Effector CD4-positive, alpha-beta T cell (primary cell): Measurements from ENCODE around the gene FSIP1.

Source experiments
- DNase-seq: peaks from one replicate; pipeline ENCODE4 v3.0.0-alpha.2; 2020

The FSIP1 gene

GRCh38 chr15:39680868-39681267 lies 101.8 kb downstream of the FSIP1 start:
- no peak for DNase-seq

GRCh38 chr15:39672666-39673065 lies 110.0 kb downstream of the FSIP1 start:
- DNase-seq, result no peak

- no peak for DNase-seq
These were observed 110.5 kb downstream of the FSIP1 start for GRCh38 chr15:39672184-39672583.

- DNase-seq, result no peak
These were observed 112.0 kb downstream of the FSIP1 start for GRCh38 chr15:39670687-39671086.

- DNase-seq, result no peak
These were observed 113.0 kb downstream of the FSIP1 start for GRCh38 chr15:39669661-39670060.

- no peak for DNase-seq
These were observed 113.4 kb downstream of the FSIP1 start for GRCh38 chr15:39669241-39669640.

GRCh38 chr15:39668457-39668856 lies 114.2 kb downstream of the FSIP1 start:
- no peak for DNase-seq

GRCh38 chr15:39667382-39668127 lies 115.1 kb downstream of the FSIP1 start:
- no peak for DNase-seq

- no peak for DNase-seq
These were observed 116.0 kb downstream of the FSIP1 start for GRCh38 chr15:39666677-39667076.

- DNase-seq, result no peak
These were observed 116.9 kb downstream of the FSIP1 start for GRCh38 chr15:39665629-39666250.

- DNase-seq, result no peak
These were observed 118.9 kb downstream of the FSIP1 start for GRCh38 chr15:39663704-39664250.

- DNase-seq, result no peak
These were observed 120.9 kb downstream of the FSIP1 start for GRCh38 chr15:39661776-39662175.

GRCh38 chr15:39658740-39659139 lies 123.9 kb downstream of the FSIP1 start:
- no peak for DNase-seq

- DNase-seq, result no peak
These were observed 125.0 kb downstream of the FSIP1 start for GRCh38 chr15:39657668-39658067.

- no peak for DNase-seq
These were observed 125.5 kb downstream of the FSIP1 start for GRCh38 chr15:39657181-39657580.

GRCh38 chr15:39654304-39654703 lies 128.3 kb downstream of the FSIP1 start:
- DNase-seq, result no peak

- DNase-seq, result no peak
These were observed 130.8 kb downstream of the FSIP1 start for GRCh38 chr15:39651881-39652280.

GRCh38 chr15:39651295-39651694 lies 131.3 kb downstream of the FSIP1 start:
- no peak for DNase-seq

- no peak for DNase-seq
These were observed 132.9 kb downstream of the FSIP1 start for GRCh38 chr15:39649757-39650156.

- DNase-seq, result no peak
These were observed 136.2 kb downstream of the FSIP1 start for GRCh38 chr15:39646425-39646824.

GRCh38 chr15:39645976-39646257 lies 136.7 kb downstream of the FSIP1 start:
- no peak for DNase-seq

- no peak for DNase-seq
These were observed 137.3 kb downstream of the FSIP1 start for GRCh38 chr15:39645138-39645975.

GRCh38 chr15:39644136-39644535 lies 138.5 kb downstream of the FSIP1 start:
- no peak for DNase-seq

GRCh38 chr15:39643727-39644126 lies 138.9 kb downstream of the FSIP1 start:
- no peak for DNase-seq
